Choroid plexus epithelial cell (primary cell): ENCODE measurements around the gene ADARB1.

ENCODE experiments used
- DNase-seq: peaks from one replicate; pipeline ENCODE4 v3.0.0-alpha.2; 2010; ENCODE audit warnings: low read depth
- H3K4me3 ChIP-seq: 2 replicates; pipeline ENCODE4 v1.5.1; 2011; ENCODE audit warnings: low read depth, mild to moderate bottlenecking, control low read depth, low read length, moderate library complexity
- CTCF ChIP-seq: conservative IDR thresholded peaks from 2 replicates; pipeline ENCODE4 v1.5.1; 2011; ENCODE audit warnings: low read depth, mild to moderate bottlenecking, control low read depth, inconsistent platforms, low read length, moderate library complexity

Gene ADARB1

GRCh38 chr21:45052960-45053359 lies 21.4 kb upstream of the ADARB1 start:
- DNase-seq = no peak
- no peak overlapping the region for H3K4me3 ChIP-seq
- TF ChIP-seq CTCF = no peak

GRCh38 chr21:45053561-45054226 lies 20.7 kb upstream of the ADARB1 start:
- no peak for DNase-seq
- no peak overlapping the region for H3K4me3 ChIP-seq
- no peak for TF ChIP-seq CTCF

- no peak for TF ChIP-seq CTCF
- no peak for DNase-seq
- no peak overlapping the region for H3K4me3 ChIP-seq
Measured at GRCh38 chr21:45054227-45054926, 20.0 kb upstream of the ADARB1 start.

- no peak overlapping the region for H3K4me3 ChIP-seq
- TF ChIP-seq CTCF = no peak
- no peak for DNase-seq
Measured at GRCh38 chr21:45054927-45055612, 19.3 kb upstream of the ADARB1 start.

GRCh38 chr21:45055861-45056260 lies 18.5 kb upstream of the ADARB1 start:
- no peak for TF ChIP-seq CTCF
- DNase-seq = no peak
- no peak overlapping the region for H3K4me3 ChIP-seq

- H3K4me3 ChIP-seq = no peak overlapping the region
- DNase-seq = no peak
- TF ChIP-seq CTCF = no peak
Measured at GRCh38 chr21:45056296-45056904, 18.0 kb upstream of the ADARB1 start.
